GM21717 (cell line): ENCODE measurements around the gene SCN2A.

Experiments
- ATAC-seq: cut with Tn5 transposase; IDR thresholded peaks from one replicate; pipeline ENCODE4 v1.9.1; 2021; ENCODE audit warnings: mild to moderate bottlenecking, moderate library complexity; ENCODE audit not compliant: unreplicated experiment

SCN2A gene

GRCh38 chr2:165410276-165410675 is 171.1 kb downstream of the SCN2A start:
- ATAC-seq: no peak

- ATAC-seq: no peak
Observed at GRCh38 chr2:165414187-165414586, 175.0 kb downstream of the SCN2A start.

GRCh38 chr2:165417009-165417408 is 177.8 kb downstream of the SCN2A start:
- ATAC-seq: no peak

GRCh38 chr2:165420231-165420630 is 181.0 kb downstream of the SCN2A start:
- ATAC-seq: no peak

GRCh38 chr2:165423081-165423480 is 183.9 kb downstream of the SCN2A start:
- no peak for ATAC-seq

GRCh38 chr2:165425556-165425955 is 186.3 kb downstream of the SCN2A start:
- no peak for ATAC-seq

GRCh38 chr2:165427686-165428085 is 188.5 kb downstream of the SCN2A start:
- no peak for ATAC-seq

GRCh38 chr2:165428926-165429325 is 189.7 kb downstream of the SCN2A start:
- no peak for ATAC-seq

- no peak for ATAC-seq
Observed at GRCh38 chr2:165431014-165431413, 191.8 kb downstream of the SCN2A start.

- no peak for ATAC-seq
Observed at GRCh38 chr2:165432234-165432966, 193.2 kb downstream of the SCN2A start.

GRCh38 chr2:165434865-165435496 is 195.8 kb downstream of the SCN2A start:
- ATAC-seq: no peak

GRCh38 chr2:165435611-165436010 is 196.4 kb downstream of the SCN2A start:
- ATAC-seq: no peak

GRCh38 chr2:165436559-165436958 is 197.3 kb downstream of the SCN2A start:
- ATAC-seq: no peak

GRCh38 chr2:165440367-165440766 is 201.2 kb downstream of the SCN2A start:
- ATAC-seq: no peak
